Fibroblast of lung (primary cell): ENCODE results near the gene MS4A18. TPM values are rescaled to one million over a fixed set of nuclear protein-coding genes. Genes with fewer than 3 reads are reported as not detected.

Experiments used
- DNase-seq, 2 donors: peaks; one replicate each; pipeline versions ENCODE4 v3.0.0 to v3.0.0-alpha.2; 2010; ENCODE audit warnings: low read depth in 2 of 2
- H2AFZ ChIP-seq: 2 replicates; pipeline ENCODE4 v1.5.1; 2012; ENCODE audit warnings: low read length, control low read depth, inconsistent platforms
- H3K27ac ChIP-seq: 2 replicates; pipeline ENCODE4 v1.5.1; 2011; ENCODE audit warnings: low read length, control low read depth; ENCODE audit not compliant: insufficient read depth
- H3K27me3 ChIP-seq: 2 replicates; pipeline ENCODE4 v1.5.1; 2011; ENCODE audit warnings: mild to moderate bottlenecking, low read length; ENCODE audit not compliant: control insufficient read depth, insufficient read depth
- H3K36me3 ChIP-seq: 2 replicates; pipeline ENCODE4 v1.5.1; 2011; ENCODE audit warnings: low read length; ENCODE audit not compliant: control insufficient read depth, insufficient read depth
- H3K4me1 ChIP-seq: 2 replicates; pipeline ENCODE4 v1.5.1; 2011; ENCODE audit warnings: low read length; ENCODE audit not compliant: control insufficient read depth, insufficient read depth; ENCODE audit errors: extremely low read depth
- H3K4me2 ChIP-seq: 2 replicates; pipeline ENCODE4 v1.5.1; 2011; ENCODE audit warnings: low read length, control low read depth; ENCODE audit not compliant: insufficient read depth; ENCODE audit errors: extremely low read depth
- H3K4me3 ChIP-seq, 4 experiments: fragments of 200-600 bp in 1 of 4; sonication (generic) in 1 of 4; replicated peaks in 1 of 4; 2 replicates each; pipeline ENCODE4 v1.5.1; 2011 to 2016; ENCODE audit warnings: low read length in 4 of 4, low read depth in 3 of 4, mild to moderate bottlenecking in 3 of 4, control low read depth in 2 of 4, inconsistent platforms in 1 of 4, mixed read lengths in 1 of 4; ENCODE audit not compliant: insufficient read depth in 1 of 4; ENCODE audit errors: control extremely low read depth in 1 of 4
- H3K79me2 ChIP-seq: 2 replicates; pipeline ENCODE4 v1.5.1; 2012; ENCODE audit warnings: mild to moderate bottlenecking, low read length, inconsistent platforms; ENCODE audit not compliant: control insufficient read depth, insufficient read depth
- H3K9ac ChIP-seq: 2 replicates; pipeline ENCODE4 v1.5.1; 2011; ENCODE audit warnings: mild to moderate bottlenecking, low read length, control low read depth; ENCODE audit not compliant: insufficient read depth
- H3K9me3 ChIP-seq: 2 replicates; pipeline ENCODE4 v1.5.1; 2012; ENCODE audit warnings: low read depth, low read length; ENCODE audit not compliant: control insufficient read depth, insufficient read depth
- H4K20me1 ChIP-seq: 2 replicates; pipeline ENCODE4 v1.5.1; 2011; ENCODE audit warnings: low read length; ENCODE audit not compliant: control insufficient read depth, insufficient read depth; ENCODE audit errors: extremely low read depth
- EZH2 ChIP-seq: IDR thresholded peaks from 2 replicates; pipeline ENCODE4 v1.5.1; 2012; ENCODE audit warnings: low read length, control low read depth, mild to moderate bottlenecking; ENCODE audit errors: missing control alignments
- polyA plus RNA-seq, 2 donors: library from polyadenylated mRNA; depleted of rRNA in 1 of 2; stranded (reverse) in 1 of 2; unstranded in 1 of 2; fragments of >200 nt; gene quantifications; 2 replicates each; pipeline ENCODE4 v1.2.1, GENCODE V29; 2011 to 2012; ENCODE audit warnings: missing spikeins in 1 of 2
- total RNA-seq: library from RNA; depleted of rRNA; stranded (reverse); fragments of >200 nt; gene quantifications from 2 replicates; pipeline ENCODE4 v1.2.1, GENCODE V29; 2014
- TF ChIP-seq, protein P1 (sequence below), 2 donors: IDR thresholded peaks in 1 of 2; conservative IDR thresholded peaks in 1 of 2; 1 replicate in 1 of 2; 2 replicates in 1 of 2; pipeline ENCODE4 v1.5.1; 2011 to 2012; ENCODE audit warnings: low read length in 2 of 2, control low read depth in 1 of 2, inconsistent platforms in 1 of 2, low read depth in 1 of 2, mild to moderate bottlenecking in 1 of 2

Gene MS4A18
- total and polyA plus RNA-seq, 2 donors (not counting 1 experiment from before 2014, with no cell fraction given): not detected

DNA sequence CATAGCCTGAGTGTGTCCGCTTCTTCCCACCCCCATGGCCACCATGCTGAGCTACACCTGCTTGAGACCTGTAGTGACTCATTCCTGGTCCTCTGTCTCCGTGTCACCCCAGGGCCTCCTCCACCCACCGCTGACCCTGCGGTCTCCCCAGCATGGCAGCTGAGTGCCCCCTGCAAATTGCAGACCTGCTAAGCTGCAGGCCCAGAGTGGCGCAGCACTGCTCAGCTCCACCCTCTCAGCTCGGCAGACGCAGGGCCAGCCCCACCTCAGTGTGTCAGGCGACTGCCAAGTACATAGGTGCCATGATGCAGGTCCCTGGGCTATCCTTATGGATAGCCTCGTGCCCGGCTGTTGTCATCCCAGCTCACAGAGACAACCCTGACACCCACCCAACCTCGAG, 45.3 kb downstream of the MS4A18 start:
- Histone ChIP-seq H4K20me1 (no peaks in the 10 kb centered on the region), H3K4me3 (no peak overlapping the region), H3K4me1 (no peaks in the 10 kb centered on the region), H3K27me3 (peaks cover 3% of the 10 kb centered on the region), H3K27ac (no peak overlapping the region), H3K9ac (no peak overlapping the region), H3K79me2 (no peaks in the 10 kb centered on the region), H3K36me3 (no peaks in the 10 kb centered on the region), H3K9me3 (no peaks in the 10 kb centered on the region), H2AFZ (no peak overlapping the region), H3K4me2 (no peak overlapping the region)
- no peak for DNase-seq
- no peak for TF ChIP-seq EZH2
- TF ChIP-seq, protein P1, sequence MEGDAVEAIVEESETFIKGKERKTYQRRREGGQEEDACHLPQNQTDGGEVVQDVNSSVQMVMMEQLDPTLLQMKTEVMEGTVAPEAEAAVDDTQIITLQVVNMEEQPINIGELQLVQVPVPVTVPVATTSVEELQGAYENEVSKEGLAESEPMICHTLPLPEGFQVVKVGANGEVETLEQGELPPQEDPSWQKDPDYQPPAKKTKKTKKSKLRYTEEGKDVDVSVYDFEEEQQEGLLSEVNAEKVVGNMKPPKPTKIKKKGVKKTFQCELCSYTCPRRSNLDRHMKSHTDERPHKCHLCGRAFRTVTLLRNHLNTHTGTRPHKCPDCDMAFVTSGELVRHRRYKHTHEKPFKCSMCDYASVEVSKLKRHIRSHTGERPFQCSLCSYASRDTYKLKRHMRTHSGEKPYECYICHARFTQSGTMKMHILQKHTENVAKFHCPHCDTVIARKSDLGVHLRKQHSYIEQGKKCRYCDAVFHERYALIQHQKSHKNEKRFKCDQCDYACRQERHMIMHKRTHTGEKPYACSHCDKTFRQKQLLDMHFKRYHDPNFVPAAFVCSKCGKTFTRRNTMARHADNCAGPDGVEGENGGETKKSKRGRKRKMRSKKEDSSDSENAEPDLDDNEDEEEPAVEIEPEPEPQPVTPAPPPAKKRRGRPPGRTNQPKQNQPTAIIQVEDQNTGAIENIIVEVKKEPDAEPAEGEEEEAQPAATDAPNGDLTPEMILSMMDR (conservative IDR thresholded peaks at IDR 0.05 in 1 of 2, IDR thresholded peaks at IDR 0.05 in 1 of 2; ENCODE audit: low read depth in 1 of 2, low read length in 2 of 2): no peak

DNA sequence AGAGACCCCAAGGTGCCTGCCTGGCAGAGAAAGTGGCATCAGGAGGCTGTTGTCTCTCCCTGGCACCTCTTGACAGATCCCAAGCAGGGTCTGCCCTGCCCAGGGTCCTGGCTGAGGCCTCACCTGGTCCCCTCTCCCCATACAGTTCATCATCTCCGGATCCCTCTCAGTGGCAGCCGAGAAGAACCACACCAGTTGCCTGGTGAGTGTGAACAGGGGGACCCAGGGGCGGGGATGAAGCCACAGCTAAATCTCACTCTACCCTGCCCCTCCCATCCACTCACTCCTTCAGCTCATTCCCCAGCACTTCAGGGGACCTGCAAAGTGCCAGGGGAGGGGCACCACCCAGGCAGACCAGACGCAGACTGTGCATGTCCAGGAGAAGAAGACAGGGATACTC, 46.6 kb downstream of the MS4A18 start:
- TF ChIP-seq EZH2: no peak
- TF ChIP-seq, protein P1 (conservative IDR thresholded peaks at IDR 0.05 in 1 of 2, IDR thresholded peaks at IDR 0.05 in 1 of 2; ENCODE audit: low read depth in 1 of 2, low read length in 2 of 2): no peak
- no peaks in the 10 kb centered on the region for H3K36me3 ChIP-seq

DNA sequence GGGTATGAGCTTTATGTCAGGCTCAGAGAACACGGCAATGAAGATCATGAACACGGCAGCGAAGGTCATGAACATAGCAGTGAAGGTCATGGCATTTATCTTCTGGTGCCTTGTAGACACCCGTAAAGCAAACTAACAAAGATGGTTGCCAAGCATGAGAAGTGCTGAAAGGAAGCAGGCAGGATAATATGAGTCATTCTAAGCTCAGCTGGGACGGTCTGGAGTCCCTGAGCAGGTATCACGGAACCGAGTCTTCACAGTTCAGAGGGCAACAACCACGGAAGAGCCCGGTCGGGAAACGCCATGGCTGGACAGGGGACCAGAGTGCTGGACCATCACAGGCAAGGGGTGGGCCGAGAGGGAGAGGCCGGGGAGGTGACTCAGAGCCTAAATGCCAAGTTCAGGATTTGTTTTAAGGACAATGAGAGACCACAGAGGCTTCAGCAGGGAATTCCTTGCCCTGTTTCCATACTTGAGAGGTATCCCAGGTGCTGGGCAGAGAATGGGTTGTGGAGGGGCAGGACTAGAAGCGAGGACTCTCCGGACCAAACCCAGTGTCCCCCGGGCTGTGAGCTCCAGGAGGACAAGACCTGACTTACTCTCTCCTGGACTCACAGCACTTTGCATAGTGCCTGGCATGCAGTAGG, 47.5 kb downstream of the MS4A18 start:
- no peaks in the 10 kb centered on the region for H3K36me3 ChIP-seq
- no peaks in the 10 kb centered on the region for H3K79me2 ChIP-seq
- no peak for DNase-seq
- H3K27me3 ChIP-seq: no peaks in the 10 kb centered on the region
- no peaks in the 10 kb centered on the region for H3K9me3 ChIP-seq
- no peak overlapping the region for H3K4me3 ChIP-seq
- no peak overlapping the region for H2AFZ ChIP-seq
- TF ChIP-seq EZH2: no peak
- TF ChIP-seq, protein P1 (conservative IDR thresholded peaks at IDR 0.05 in 1 of 2, IDR thresholded peaks at IDR 0.05 in 1 of 2; ENCODE audit: low read depth in 1 of 2, low read length in 2 of 2): no peak
- no peaks in the 10 kb centered on the region for H4K20me1 ChIP-seq
- H3K9ac ChIP-seq: no peak overlapping the region
- H3K4me2 ChIP-seq: no peak overlapping the region
- H3K27ac ChIP-seq: no peak overlapping the region
- peaks cover 3% of the 10 kb centered on the region for H3K4me1 ChIP-seq

More for the DNA sequence above, 46.6 kb downstream of the MS4A18 start:
- no peak overlapping the region for H3K4me3 ChIP-seq
- no peaks in the 10 kb centered on the region for H4K20me1 ChIP-seq
- no peaks in the 10 kb centered on the region for H3K9me3 ChIP-seq
- H3K27me3 ChIP-seq: no peaks in the 10 kb centered on the region
- no peak overlapping the region for H3K27ac ChIP-seq
- H2AFZ ChIP-seq: no peak overlapping the region
- peaks cover 3% of the 10 kb centered on the region for H3K4me1 ChIP-seq
- H3K4me2 ChIP-seq: no peak overlapping the region
- H3K79me2 ChIP-seq: no peaks in the 10 kb centered on the region
- DNase-seq: no peak
- H3K9ac ChIP-seq: no peak overlapping the region
